Fibroblast of lung (primary cell): Measurements from ENCODE around the gene PACRG. TPM values are rescaled to one million over a fixed set of nuclear protein-coding genes. Genes with fewer than 3 reads are reported as not detected.

Experiments used
- DNase-seq, 2 donors: peaks; one replicate each; pipeline versions ENCODE4 v3.0.0 to v3.0.0-alpha.2; 2010; ENCODE audit warnings: low read depth in 2 of 2
- H2AFZ ChIP-seq: 2 replicates; pipeline ENCODE4 v1.5.1; 2012; ENCODE audit warnings: low read length, control low read depth, inconsistent platforms
- H3K27ac ChIP-seq: 2 replicates; pipeline ENCODE4 v1.5.1; 2011; ENCODE audit warnings: low read length, control low read depth; ENCODE audit not compliant: insufficient read depth
- H3K27me3 ChIP-seq: 2 replicates; pipeline ENCODE4 v1.5.1; 2011; ENCODE audit warnings: mild to moderate bottlenecking, low read length; ENCODE audit not compliant: control insufficient read depth, insufficient read depth
- H3K36me3 ChIP-seq: 2 replicates; pipeline ENCODE4 v1.5.1; 2011; ENCODE audit warnings: low read length; ENCODE audit not compliant: control insufficient read depth, insufficient read depth
- H3K4me1 ChIP-seq: 2 replicates; pipeline ENCODE4 v1.5.1; 2011; ENCODE audit warnings: low read length; ENCODE audit not compliant: control insufficient read depth, insufficient read depth; ENCODE audit errors: extremely low read depth
- H3K4me2 ChIP-seq: 2 replicates; pipeline ENCODE4 v1.5.1; 2011; ENCODE audit warnings: low read length, control low read depth; ENCODE audit not compliant: insufficient read depth; ENCODE audit errors: extremely low read depth
- H3K4me3 ChIP-seq, 4 experiments: fragments of 200-600 bp in 1 of 4; sonication (generic) in 1 of 4; replicated peaks in 1 of 4; 2 replicates each; pipeline ENCODE4 v1.5.1; 2011 to 2016; ENCODE audit warnings: low read length in 4 of 4, low read depth in 3 of 4, mild to moderate bottlenecking in 3 of 4, control low read depth in 2 of 4, inconsistent platforms in 1 of 4, mixed read lengths in 1 of 4; ENCODE audit not compliant: insufficient read depth in 1 of 4; ENCODE audit errors: control extremely low read depth in 1 of 4
- H3K79me2 ChIP-seq: 2 replicates; pipeline ENCODE4 v1.5.1; 2012; ENCODE audit warnings: mild to moderate bottlenecking, low read length, inconsistent platforms; ENCODE audit not compliant: control insufficient read depth, insufficient read depth
- H3K9ac ChIP-seq: 2 replicates; pipeline ENCODE4 v1.5.1; 2011; ENCODE audit warnings: mild to moderate bottlenecking, low read length, control low read depth; ENCODE audit not compliant: insufficient read depth
- H3K9me3 ChIP-seq: 2 replicates; pipeline ENCODE4 v1.5.1; 2012; ENCODE audit warnings: low read depth, low read length; ENCODE audit not compliant: control insufficient read depth, insufficient read depth
- H4K20me1 ChIP-seq: 2 replicates; pipeline ENCODE4 v1.5.1; 2011; ENCODE audit warnings: low read length; ENCODE audit not compliant: control insufficient read depth, insufficient read depth; ENCODE audit errors: extremely low read depth
- EZH2 ChIP-seq: IDR thresholded peaks from 2 replicates; pipeline ENCODE4 v1.5.1; 2012; ENCODE audit warnings: low read length, control low read depth, mild to moderate bottlenecking; ENCODE audit errors: missing control alignments
- polyA plus RNA-seq, 2 donors: library from polyadenylated mRNA; depleted of rRNA in 1 of 2; stranded (reverse) in 1 of 2; unstranded in 1 of 2; fragments of >200 nt; gene quantifications; 2 replicates each; pipeline ENCODE4 v1.2.1, GENCODE V29; 2011 to 2012; ENCODE audit warnings: missing spikeins in 1 of 2
- total RNA-seq: library from RNA; depleted of rRNA; stranded (reverse); fragments of >200 nt; gene quantifications from 2 replicates; pipeline ENCODE4 v1.2.1, GENCODE V29; 2014
- TF ChIP-seq, protein P1 (sequence below), 2 donors: IDR thresholded peaks in 1 of 2; conservative IDR thresholded peaks in 1 of 2; 1 replicate in 1 of 2; 2 replicates in 1 of 2; pipeline ENCODE4 v1.5.1; 2011 to 2012; ENCODE audit warnings: low read length in 2 of 2, control low read depth in 1 of 2, inconsistent platforms in 1 of 2, low read depth in 1 of 2, mild to moderate bottlenecking in 1 of 2

Gene PACRG
- total and polyA plus RNA-seq, 2 donors (not counting 1 experiment from before 2014, with no cell fraction given) = 0.30 to 0.66 TPM

DNA sequence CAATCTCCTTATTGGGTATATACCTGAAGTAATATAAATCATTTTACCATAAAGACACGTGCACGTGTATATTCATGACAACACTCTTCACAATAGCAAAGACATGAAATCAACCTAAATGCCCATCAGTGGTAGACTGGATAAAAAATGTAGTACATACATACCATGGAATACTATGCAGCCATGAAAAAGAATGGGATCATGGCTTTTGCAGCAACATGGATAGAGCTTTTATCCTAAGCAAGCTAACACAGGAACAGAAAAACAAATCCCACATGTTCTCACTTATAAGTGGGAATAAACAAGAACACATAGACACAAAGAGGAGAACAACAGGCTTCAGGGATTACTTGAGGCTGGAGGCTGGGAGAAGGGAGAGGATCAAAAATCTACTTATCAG lies 478.4 kb downstream of the PACRG start:
- Histone ChIP-seq H3K4me1 (no peaks in the 10 kb centered on the region), H3K79me2 (no peaks in the 10 kb centered on the region), H4K20me1 (no peaks in the 10 kb centered on the region), H2AFZ (no peak overlapping the region), H3K4me3 (no peak overlapping the region), H3K9me3 (no peaks in the 10 kb centered on the region), H3K27me3 (no peaks in the 10 kb centered on the region), H3K4me2 (no peak overlapping the region), H3K9ac (no peak overlapping the region), H3K36me3 (no peaks in the 10 kb centered on the region), H3K27ac (no peak overlapping the region)
- TF ChIP-seq, protein P1, sequence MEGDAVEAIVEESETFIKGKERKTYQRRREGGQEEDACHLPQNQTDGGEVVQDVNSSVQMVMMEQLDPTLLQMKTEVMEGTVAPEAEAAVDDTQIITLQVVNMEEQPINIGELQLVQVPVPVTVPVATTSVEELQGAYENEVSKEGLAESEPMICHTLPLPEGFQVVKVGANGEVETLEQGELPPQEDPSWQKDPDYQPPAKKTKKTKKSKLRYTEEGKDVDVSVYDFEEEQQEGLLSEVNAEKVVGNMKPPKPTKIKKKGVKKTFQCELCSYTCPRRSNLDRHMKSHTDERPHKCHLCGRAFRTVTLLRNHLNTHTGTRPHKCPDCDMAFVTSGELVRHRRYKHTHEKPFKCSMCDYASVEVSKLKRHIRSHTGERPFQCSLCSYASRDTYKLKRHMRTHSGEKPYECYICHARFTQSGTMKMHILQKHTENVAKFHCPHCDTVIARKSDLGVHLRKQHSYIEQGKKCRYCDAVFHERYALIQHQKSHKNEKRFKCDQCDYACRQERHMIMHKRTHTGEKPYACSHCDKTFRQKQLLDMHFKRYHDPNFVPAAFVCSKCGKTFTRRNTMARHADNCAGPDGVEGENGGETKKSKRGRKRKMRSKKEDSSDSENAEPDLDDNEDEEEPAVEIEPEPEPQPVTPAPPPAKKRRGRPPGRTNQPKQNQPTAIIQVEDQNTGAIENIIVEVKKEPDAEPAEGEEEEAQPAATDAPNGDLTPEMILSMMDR (conservative IDR thresholded peaks at IDR 0.05 in 1 of 2, IDR thresholded peaks at IDR 0.05 in 1 of 2; ENCODE audit: low read depth in 1 of 2, low read length in 2 of 2) = no peak
- TF ChIP-seq EZH2 = no peak
- no peak for DNase-seq

DNA sequence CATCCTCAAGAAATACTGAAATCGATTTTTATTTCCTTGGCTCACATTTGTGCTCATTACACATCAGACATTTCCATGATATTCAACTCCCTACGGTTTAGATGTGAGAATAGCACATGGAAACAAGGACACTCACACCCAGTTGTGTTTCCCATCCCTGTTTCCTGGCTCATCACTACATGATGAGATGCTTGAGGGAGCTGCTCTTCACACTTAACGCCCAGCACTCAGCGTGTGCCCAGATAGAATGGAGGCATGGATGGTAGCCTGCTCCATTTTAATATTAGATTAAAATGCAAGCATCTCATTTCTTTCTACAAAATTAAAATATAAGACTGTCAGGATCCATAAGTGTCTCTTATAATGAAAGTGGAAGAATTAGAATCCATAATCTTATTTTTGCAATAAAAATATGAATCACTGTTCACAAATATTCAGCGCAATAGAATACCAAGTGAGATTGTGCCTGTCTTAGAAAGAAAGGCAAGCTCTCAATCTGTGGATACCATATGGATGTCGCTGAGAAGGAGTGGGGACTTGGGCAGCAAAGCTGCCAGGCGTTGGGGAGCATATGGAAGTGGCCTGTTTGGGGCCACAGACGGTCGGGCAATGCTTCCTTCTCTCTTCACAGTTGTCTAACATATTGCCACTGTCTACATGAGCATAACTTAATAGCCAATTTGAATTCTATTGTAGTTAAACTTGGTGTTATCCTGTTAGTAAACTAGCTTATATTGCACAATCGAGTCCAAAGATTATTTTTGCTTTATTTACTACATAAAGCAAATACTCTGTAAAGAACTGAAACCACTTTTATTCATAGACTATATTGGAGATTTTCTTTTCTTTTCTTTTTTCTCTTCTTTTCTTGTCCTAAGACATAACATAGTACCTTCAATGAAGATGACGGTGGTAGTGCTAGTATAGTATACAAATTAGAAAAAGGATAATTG lies 479.9 kb downstream of the PACRG start:
- no peak overlapping the region for H3K9ac ChIP-seq

DNA sequence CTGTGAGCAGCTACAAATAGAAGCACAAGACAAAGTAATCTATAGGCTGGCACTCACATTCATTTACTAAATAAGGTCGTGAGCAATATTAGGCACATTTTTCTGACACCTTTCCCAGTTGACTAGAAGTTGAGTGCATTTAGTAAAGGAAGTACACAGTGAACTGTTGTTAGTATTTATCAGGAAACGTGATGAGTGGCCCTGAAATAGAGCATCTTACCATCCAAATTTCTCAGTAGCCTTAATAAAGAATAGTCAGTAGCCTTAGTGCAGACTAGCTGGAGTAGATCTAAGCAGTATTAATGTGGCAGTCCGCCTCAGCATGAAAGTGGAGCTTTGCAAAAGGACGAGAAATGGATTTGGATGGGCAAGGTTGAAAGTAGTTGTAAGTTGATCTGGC lies 481.2 kb downstream of the PACRG start:
- H3K27ac ChIP-seq = no peak overlapping the region
- DNase-seq = no peak
- H3K9me3 ChIP-seq = no peaks in the 10 kb centered on the region
- H2AFZ ChIP-seq = no peak overlapping the region
- H3K79me2 ChIP-seq = no peaks in the 10 kb centered on the region
- H3K9ac ChIP-seq = no peak overlapping the region
- H3K36me3 ChIP-seq = no peaks in the 10 kb centered on the region
- H3K27me3 ChIP-seq = no peaks in the 10 kb centered on the region
- TF ChIP-seq EZH2 = no peak
- TF ChIP-seq, protein P1 (conservative IDR thresholded peaks at IDR 0.05 in 1 of 2, IDR thresholded peaks at IDR 0.05 in 1 of 2; ENCODE audit: low read depth in 1 of 2, low read length in 2 of 2) = no peak
- no peaks in the 10 kb centered on the region for H3K4me1 ChIP-seq
- no peak overlapping the region for H3K4me2 ChIP-seq
- no peaks in the 10 kb centered on the region for H4K20me1 ChIP-seq
- H3K4me3 ChIP-seq = no peak overlapping the region

More for the DNA sequence above, 479.9 kb downstream of the PACRG start:
- Histone ChIP-seq H3K4me1 (no peaks in the 10 kb centered on the region), H3K4me3 (no peak overlapping the region), H4K20me1 (no peaks in the 10 kb centered on the region), H3K27me3 (no peaks in the 10 kb centered on the region), H3K36me3 (no peaks in the 10 kb centered on the region), H3K79me2 (no peaks in the 10 kb centered on the region), H3K27ac (no peak overlapping the region), H2AFZ (no peak overlapping the region), H3K4me2 (no peak overlapping the region), H3K9me3 (no peaks in the 10 kb centered on the region)
- no peak for TF ChIP-seq EZH2
- TF ChIP-seq, protein P1 (conservative IDR thresholded peaks at IDR 0.05 in 1 of 2, IDR thresholded peaks at IDR 0.05 in 1 of 2; ENCODE audit: low read depth in 1 of 2, low read length in 2 of 2) = no peak
- no peak for DNase-seq
